Activated CD4-positive, CD25-positive, alpha-beta regulatory T cell treated with anti-CD3 and anti-CD28 coated beads, Interleukin-2, amount 50 U/mL, for 16 hours (primary cell): ENCODE data around the gene SARDH.

Experiments used
- DNase-seq: peaks from one replicate; pipeline ENCODE4 v3.0.0-alpha.2; 2020; ENCODE audit warnings: low read depth, low spot score

The SARDH gene

DNA sequence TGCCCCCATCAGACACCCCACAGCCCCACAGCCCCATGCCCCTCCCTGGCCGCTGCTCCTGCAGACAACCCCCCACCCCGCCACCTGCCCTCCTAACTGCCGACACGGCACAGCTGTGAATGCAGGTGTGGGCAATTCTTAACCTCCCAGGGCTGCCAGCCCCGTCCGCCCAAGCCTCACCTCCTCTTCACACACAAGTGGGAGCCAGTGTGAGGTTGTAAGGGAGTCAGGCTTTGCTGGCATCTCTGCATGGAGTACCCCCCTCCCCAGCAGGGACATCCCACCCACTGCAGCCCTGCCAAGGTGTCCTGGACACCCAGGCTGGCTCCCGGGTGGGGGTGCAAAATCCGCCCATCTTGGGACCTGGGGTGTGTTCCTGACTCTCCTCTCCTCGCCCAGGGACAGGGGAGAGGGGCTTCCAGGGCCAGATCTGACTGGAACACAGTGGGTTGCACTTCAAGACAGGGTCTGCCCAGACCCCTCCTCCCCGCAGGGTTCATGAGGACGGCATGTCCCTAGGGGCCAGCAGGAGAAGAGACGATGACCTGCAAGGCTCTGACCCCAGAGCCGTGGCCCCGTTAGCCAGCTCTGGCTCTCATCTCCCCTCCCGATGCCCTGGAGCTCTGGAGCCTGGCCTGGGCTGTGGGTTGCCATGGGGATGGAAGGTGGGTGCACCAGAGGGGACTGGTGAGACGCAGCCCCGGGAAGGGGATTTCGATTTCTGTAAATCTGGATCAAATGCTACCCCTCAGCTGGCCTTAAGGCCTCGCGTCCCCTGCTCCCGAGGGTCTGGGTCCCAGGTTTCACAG lies 34.4 kb downstream of the SARDH start:
- DNase-seq: no peak

DNA sequence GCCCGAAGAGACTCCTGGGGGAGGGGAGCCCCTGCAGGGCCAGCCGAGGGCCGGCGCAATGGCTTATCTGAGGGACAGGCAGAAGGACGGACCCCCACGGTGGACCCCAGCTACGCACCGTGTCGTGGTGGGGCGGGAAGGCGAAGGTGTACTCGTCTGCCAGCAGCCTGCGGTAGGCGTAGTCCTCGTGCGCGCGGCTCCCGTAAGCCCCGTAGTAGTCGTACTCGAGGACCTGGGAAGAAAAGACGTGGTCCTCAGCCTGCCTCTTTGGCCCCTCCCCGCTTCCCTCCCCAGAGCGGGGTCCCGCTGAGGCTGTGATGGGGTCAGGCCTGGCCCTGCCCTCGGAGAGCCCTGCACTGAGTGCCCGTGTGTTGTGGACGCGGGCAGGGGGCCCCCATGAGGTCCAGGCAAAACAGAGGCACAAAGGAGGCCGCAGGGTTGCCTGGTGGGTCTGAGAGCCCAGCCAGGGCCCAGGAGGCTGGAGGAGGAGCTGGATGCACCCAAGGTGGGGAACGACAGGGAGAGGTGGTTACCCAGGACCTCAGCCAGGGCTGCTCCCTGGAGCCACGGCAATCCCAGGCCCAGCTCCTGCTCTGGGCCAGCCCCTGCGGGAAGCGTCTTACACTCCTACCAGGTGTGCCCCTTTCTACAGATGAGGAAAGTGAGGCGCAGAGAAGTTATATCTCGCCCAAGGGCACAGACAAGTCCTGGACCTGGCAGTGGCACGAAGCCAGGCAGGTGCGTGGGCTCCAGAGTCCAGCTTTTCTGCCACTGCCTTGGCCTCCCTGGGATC lies 35.2 kb downstream of the SARDH start:
- no peak for DNase-seq

DNA sequence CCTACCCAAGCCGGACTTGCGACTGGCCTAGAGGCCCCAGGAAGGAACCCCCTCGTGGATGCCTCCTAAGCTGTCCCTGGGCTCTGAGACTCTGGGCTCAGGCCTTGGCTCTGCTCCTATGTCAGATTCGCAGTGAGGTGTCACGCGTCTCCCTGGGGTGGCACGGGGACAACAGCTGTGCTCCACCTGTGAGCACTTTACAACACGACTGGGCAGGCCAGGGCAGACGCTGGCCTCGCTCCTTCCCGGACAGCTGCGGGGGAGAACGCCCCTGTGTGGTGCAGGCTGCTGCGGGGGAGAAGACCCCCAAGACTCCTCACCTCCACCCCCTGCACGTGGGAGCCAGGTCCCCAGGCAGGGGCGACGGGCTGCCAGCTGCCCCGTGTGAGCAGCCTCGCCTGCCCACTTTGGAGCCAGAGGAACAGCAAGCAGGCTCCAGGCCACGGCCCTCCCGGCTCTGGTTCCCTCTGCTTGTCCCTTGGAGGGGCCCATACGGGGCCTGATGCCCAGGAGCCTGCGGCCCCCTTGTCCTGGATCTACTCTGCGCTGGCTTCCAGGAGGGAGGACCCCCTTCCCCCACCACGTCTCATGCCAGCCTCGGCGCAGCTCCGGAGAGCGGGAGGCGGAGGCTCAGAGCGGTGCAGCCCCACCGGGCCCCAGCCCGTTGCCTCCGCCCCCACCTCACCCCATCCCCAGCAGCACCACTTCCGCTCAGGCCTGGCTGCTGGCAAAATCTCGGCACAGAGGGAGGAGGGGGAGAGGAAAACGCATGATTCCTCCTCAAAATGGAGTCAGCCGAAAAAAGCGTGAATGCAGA lies 36.0 kb downstream of the SARDH start:
- DNase-seq: peak; percentile 28

GRCh38 chr9:133701321-133701980 lies 36.7 kb downstream of the SARDH start:
- DNase-seq: no peak

DNA sequence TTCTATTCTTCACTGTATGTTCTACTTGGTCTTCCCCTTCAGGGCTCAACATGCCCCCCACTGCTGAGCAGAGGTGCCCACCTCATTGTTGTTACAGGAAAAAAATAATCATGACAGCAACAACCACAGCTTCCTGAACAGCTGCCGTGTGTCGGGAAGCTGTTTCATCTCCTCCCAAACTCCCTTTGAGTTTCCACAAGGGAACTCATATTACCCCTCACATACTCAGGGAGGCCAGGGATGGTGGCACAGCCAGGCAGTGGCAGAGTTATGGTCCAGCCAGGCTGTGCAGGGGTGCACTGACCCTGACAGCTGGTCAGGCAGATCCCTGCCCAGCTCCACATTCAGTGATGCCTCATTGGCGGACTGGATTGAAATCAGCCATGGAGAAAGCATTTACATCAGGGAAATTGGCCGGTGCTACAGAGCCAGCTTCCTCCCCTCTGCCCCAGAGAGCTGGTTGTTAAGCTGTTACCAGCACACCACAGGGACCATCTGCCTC lies 37.3 kb downstream of the SARDH start:
- DNase-seq: no peak

DNA sequence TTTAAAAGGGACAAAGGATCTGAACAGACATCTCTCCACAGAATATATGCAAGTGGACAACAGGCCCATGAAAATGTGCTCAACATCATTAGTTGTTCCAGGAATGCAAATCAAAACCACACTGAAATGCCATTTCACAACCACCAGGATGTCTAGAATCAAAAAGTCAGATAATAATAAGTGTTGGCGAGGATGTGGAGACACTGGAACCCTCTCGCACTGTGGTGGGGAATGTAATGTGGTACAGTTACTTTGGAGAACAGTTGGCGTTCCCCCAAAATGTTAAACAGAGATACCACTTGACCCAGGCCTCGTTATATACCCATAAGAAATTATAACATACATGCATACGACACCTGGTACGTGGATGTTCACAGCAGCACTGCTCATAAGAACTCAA lies 38.6 kb downstream of the SARDH start:
- no peak for DNase-seq

DNA sequence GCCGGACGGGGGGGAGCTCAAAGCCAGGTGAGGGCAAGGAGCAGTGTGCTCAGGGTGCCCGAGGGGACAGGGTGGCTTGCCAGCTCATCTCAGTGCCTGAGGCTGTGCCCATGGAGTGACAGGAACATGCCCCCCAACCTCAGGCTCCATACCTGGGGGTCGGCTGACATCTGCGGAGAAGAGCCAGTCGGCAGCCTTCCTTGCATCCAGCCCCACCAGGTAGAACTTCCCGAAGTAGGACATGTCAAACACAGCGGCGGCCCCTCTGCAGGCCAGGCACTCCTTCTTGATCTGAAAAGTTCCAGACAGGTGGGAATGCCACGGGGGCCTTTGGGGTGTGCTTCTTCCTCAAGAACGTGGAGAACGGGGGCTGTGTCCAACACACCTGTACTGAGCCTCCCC lies 42.1 kb downstream of the SARDH start:
- DNase-seq: no peak

GRCh38 chr9:133694686-133695085 lies 43.5 kb downstream of the SARDH start:
- no peak for DNase-seq

DNA sequence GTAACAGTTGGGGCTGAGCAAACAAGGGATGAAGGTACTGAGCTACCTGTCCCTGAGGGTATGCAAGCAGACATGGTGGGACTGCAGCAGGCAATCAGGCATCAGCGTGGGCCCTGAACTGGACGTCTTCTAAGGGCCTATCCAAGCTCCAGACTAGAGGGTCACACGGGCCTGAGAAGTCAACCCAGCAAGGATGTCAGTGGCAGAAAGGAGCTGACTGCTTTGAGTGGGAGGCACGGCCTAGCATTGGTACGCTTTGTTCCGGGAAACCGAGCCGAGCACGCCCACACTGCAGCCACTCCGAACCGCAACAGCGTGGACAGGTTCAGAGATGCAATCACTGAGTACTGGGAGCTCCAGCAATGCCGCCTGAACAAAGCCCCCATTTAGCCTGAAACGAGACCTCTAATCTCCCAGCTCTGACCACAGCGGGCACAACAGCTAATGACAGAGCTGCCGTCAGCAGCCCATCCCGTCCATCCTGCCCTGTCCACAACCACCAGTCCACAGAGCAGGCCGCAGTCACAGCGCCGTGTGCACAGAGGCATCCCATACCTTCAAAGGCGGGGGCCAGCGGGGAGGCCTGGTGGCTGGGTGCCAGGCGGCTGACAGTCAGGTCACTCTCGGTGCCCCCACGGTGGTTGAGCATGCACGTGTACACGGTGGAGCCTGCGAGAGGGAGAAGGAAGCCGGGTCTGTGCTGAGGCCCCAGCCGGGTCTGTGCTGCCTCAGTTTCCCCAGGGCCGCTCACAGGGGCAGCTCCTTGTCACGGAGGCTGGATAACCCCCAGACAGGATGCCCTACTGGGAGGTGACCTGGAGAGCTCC lies 44.2 kb downstream of the SARDH start:
- no peak for DNase-seq

DNA sequence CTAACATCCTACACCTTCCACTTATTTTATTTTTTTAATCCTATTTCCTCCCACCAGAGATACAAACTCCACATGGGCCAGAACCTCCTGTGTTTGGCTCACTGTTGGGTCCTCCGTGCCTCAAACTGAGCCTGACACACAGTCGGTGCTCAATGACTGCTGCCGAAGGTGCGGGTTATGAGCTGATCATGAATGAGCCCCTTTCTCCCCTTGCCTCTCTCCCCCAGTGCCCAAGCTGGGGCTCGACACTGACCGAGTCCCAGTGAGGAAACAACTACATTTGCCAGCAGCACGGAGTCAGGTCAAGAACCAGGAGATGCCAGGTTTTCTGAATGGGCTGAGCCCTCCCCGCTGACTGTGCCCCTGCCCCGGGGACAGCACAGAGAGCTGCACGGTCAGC lies 45.0 kb downstream of the SARDH start:
- no peak for DNase-seq

- no peak for DNase-seq
Measured at GRCh38 chr9:133692364-133692985, 45.7 kb downstream of the SARDH start.

- DNase-seq: no peak
Measured at GRCh38 chr9:133691626-133692363, 46.4 kb downstream of the SARDH start.

GRCh38 chr9:133691191-133691590 lies 47.0 kb downstream of the SARDH start:
- DNase-seq: no peak

DNA sequence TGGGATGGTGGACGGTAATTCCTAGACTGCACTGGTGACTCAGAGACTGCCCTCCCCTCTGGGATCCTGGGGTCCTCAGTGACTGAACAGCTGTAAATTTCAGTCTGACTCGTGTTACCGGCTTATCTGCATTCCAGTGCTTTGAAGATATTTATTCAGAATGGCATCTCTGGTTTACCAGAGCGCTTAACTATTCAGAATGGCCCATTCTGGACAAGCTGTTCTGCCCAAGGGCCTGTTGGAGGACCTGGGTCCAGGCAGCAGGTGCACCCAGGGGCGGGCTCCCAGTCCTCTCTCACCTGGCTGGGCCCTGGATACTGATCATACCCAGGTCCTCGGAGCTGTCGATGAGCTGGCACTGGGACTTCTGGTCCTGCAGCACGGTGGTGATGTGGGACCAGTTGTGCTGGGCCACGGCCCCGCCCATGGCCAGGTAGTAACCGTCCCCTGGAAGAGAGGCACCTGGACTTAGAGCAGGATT lies 48.0 kb downstream of the SARDH start:
- no peak for DNase-seq

- no peak for DNase-seq
Measured at GRCh38 chr9:133689151-133689763, 48.9 kb downstream of the SARDH start.

GRCh38 chr9:133687856-133688761 lies 50.0 kb downstream of the SARDH start:
- DNase-seq: no peak
